CD4-positive, alpha-beta T cell treated with Interleukin-12 subunit alpha and Interleukin-12 subunit beta, for 1 hour (primary cell): ENCODE results near the gene ZNF296.

ENCODE experiments used
- DNase-seq: peaks from one replicate; pipeline ENCODE4 v3.0.0-alpha.2; 2020

ZNF296 gene

DNA sequence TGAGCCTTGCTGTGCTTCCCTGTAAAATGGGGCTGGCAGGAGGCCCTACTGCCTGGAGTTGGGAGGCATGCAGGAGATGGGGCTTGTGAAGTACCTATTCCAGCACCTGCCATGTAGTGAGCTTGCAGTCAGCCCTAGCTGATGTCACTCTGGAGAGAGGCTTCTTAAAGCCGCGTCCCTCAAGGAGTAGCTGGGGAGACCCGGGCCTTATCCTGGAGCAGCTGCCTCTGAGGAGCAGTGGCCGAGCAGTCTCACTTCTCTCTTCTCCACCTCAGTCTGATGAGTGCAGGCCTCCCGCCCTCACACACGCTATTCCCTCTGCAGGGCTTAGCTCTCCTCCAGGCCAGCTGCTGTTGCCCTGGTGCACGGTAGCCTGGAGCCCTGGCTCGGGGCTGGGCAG, 19.4 kb downstream of the ZNF296 start:
- no peak for DNase-seq

DNA sequence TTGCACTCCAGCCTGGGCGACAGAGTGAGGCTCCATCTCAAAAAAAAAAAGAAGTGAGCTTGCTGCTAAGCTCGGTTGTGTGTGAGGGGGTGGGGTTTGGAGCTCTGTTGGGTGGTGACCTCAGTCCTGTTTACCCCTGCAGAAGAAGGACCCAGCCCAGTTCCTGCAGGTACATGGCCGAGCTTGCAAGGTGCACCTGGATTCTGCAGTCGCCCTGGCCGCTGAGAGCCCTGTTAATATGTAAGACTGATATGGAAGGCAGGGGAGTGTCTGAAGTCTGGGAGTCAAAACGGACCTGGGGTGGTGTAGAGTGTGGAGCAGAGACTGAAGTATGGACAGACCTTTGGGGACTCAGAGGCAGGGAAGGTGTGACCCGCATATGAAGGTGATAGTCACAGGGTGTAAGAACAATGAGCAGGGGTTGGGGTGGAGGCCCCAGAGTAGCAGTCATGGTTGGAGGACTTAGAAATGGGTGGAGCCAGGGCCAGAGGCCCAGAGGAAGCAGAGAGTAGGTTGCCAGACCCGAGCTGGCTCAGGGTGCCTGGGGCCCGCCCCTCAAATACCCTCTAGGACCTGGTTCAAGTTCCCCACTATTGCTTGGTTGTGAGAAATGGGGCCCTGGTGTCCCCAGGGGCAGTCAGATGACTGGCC, 24.2 kb downstream of the ZNF296 start:
- DNase-seq: no peak

DNA sequence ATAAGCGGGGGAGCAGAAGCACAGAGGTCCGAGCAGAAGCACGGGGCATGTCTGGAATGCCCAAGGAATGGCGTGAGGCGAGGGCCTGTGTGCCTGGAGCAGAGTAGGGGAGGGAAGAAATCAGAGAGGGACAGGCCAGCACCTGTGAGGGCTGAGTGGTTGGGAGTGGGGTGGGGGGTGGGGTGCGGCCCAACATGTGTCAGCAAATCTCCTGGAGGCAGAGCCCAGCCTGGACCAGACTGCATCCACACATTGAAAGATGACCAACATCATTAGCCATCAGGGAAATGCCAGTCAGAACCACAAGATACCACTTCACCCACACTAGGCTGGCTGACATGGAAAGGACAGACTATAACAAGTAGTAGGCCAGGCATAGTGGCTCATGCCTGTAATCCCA, 26.2 kb downstream of the ZNF296 start:
- no peak for DNase-seq

DNA sequence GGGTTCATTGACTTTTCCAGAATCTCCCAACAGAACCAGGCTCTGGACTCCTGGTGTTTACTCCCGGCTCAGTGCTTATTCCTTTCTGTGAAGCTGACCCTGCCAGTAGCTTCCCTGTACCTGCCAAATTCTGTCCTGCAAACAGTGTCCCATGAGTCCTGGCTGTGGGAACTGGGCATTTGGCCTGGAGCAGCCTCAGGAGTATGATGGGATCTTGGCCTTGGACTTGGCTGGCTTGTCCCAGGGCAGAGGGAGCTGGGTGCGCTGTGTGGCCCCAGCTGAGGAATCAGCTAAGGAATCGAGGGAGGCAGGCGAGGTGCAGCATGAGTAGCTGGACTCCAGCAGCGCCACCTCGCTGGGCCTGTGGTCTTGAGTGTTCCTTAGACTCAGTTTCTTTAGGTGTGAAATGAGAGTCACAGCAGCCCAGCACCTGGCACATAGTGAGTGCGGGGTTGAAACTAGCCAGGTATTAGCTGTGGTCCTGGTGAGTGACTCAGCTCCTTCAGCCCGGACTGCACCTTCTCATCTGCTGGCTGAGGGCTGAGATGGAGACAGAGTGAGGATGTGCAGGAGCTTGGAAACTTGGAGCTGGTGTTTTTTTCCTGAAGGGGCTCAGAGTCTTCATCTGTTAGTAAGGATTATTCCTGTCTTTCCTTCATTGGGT, 27.1 kb downstream of the ZNF296 start:
- DNase-seq: no peak

DNA sequence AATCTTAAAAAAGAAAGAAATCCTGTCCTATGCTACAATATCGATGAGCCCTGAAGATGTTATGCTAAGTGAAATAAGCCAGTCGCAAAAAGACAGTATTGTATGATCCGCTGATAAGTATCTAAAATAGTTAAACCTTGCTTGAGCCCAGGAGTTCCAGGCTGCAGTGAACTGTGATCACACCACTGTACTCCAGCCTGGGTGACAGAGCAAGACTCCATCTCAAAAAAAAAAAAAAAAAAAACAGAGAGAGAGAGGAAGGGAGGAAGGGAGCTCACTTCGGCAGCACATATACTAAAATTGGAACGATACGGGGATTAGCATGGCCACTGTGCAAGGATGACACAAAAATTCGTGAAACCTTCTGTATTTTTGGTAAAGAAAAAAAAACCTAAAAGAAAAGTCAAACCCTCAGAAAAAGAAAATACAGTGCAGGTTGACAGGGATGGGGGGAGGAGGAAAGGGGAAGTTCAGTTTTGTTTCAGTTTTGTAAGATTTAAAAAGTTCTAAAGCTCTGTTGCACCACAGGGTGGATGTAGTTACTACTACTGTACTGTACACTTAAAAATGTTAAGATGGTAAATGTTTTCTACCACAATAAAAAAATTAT, 29.0 kb downstream of the ZNF296 start:
- no peak for DNase-seq

DNA sequence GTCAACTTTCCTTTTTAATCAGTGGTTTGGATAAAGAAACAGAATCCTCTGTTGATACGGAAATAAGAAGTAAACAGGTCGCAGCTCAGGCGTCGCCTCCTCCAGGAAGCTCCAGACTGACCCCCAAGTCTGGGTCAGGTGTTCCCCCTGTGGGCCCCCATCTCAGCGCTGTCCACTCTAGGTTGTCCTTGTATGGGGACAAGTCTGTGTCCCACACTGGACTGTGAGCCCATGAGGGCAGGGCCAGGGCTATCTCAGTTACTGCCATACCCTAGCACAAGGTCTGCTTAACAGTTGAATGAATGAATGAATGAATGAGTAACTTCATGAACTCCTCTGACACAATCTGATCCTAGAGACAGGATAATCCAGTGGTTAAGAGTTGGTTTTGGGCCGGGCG, 29.9 kb downstream of the ZNF296 start:
- no peak for DNase-seq

DNA sequence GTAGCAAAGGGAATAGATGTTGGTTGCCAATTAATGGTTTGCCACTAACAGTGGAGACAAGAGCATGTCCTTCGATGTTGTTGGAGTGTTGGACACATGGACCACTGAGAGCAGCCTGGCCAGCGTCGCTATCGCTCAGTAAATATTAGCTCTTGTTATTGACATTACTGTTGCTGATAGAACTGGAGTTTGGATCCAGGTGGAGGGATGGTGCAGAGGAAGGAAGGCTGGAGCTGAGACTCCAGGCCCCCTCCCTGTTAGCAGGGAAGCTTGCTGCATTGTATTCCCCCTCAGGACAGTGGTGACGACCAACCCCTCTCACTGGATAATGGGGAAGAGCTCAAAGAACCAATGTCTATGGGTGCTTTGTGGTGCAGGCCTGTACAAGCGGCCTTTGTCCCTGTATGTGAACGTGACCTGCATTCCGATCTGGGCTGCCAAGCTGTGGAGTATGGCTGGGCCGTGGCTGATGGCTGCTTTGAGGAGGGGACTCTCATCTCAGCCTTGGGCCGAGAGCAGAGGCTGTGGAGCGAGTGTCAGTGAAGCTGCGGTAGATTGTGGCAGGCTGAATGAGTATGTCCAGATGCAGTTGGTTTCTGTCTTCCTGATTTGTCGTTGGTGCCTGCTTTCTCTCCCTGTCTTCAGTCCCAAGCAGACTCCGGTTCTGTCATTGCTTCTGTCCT, 30.5 kb downstream of the ZNF296 start:
- DNase-seq: no peak

DNA sequence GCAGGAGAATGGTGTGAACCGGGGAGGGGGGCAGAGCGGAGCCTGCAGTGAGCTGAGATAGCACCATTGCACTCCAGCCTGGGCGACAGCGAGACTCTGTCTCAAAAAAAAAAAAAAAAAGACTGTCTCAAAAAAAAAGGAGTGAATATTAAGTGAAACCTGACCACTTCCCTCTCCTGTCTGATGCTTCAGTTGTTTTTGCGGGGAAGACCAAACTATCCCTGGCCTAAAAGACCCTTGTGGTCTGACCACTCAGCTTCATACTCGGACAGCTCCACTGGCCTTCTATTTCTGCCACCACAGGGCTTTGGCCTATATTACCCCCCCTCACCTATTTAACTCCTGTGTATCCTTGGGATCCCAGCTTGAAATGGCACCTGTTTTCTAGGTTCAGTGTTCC, 35.2 kb downstream of the ZNF296 start:
- DNase-seq: no peak

DNA sequence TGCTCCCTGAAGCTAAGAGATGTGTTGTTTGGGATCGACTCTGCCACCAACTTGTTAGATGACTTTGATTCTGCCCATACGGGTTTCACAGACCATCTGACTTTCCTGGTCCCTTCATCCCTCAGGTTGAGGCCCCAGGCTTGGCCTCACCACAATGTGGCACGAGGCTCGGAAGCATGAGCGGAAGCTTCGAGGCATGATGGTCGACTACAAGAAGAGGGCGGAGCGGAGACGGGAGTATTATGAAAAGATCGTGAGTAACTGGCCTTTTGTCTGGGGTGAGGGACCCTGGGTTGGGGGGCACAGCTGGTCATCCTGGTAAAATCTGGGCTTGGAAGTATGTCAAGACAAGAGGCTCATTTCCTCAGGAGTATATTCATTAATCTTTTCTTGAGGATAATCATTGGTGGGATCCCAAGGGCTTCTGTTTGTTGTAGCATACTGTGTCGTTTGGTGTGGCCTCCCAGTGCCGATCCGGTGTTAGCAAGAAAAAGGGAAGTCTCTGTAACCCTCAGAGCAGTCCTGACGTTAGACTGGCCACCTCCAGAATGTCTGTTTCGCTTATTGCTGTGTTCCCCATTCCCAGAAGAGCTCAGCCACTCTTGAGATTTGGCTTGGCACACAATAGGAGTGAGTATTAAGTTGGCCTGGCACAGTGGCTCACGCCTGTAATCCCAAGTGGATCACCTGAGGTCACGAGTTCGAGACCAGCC, 36.1 kb downstream of the ZNF296 start:
- no peak for DNase-seq

DNA sequence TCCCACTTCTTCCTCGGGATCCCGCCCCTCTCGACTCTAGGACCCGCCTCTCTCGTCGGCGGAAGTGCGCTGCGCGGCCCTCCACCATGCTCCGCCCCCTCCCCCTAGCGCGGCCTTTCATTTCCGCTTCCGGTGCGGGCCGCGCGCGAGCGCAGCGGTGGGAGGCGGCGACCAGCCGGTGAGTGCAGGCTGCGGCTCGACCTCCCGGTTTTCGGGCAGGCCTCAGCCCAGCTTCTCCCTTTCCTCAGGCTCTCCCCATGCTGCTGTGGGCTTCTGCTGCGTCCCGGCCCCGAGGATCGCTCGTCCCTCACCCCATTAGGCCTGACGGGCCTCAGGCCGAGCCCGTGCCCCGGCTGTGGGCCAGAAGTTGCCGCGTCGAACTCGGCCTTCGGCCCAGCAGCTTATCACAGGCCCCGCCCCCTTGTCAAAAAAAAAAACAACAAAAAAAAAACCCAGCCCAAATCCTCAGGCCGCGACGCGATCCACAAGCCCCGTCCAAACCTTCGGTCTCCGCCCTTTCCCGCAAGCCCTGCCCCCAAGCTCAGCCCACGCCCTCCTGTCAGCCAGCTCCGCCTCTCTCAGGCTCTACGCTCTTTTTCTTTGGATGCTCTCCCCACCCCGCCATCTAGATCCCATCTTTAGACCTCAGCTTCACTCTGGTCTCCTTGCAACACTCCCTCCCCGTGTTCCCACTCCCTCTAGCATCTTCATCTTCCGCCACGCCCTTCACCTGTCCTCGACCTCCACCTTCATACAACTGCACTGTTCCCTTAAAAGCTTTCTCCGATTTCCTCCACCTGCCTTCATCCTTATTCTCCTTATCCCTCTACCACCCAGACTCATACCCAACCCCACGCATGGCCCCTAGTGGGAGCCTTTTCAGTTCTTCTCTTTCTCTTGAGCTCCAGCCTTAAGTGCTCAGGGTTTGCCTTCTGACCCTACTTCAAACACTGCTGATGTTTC, 37.1 kb downstream of the ZNF296 start, which contains the start of gene CLASRP:
Gene CLASRP (plus strand): TSS at position 115 of the 963 bp plus-strand sequence. CDS start 1,168 bp downstream, outside the sequence.
- DNase-seq: peak; percentile 89

DNA sequence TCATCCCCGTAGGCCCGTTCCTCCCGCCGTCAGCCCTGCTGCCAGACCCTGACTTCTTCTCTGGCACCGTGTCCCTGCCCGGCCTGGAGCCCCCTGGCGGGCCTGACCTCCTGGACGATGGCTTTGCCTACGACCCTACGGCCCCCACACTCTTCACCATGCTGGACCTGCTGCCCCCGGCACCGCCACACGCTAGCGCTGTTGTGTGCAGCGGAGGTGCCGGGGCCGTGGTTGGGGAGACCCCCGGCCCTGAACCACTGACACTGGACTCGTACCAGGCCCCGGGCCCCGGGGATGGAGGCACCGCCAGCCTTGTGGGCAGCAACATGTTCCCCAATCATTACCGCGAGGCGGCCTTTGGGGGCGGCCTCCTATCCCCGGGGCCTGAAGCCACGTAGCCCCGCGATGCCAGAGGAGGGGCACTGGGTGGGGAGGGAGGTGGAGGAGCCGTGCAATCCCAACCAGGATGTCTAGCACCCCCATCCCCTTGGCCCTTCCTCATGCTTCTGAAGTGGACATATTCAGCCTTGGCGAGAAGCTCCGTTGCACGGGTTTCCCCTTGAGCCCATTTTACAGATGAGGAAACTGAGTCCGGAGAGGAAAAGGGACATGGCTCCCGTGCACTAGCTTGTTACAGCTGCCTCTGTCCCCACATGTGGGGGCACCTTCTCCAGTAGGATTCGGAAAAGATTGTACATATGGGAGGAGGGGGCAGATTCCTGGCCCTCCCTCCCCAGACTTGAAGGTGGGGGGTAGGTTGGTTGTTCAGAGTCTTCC, 38.7 kb downstream of the ZNF296 start:
- no peak for DNase-seq

DNA sequence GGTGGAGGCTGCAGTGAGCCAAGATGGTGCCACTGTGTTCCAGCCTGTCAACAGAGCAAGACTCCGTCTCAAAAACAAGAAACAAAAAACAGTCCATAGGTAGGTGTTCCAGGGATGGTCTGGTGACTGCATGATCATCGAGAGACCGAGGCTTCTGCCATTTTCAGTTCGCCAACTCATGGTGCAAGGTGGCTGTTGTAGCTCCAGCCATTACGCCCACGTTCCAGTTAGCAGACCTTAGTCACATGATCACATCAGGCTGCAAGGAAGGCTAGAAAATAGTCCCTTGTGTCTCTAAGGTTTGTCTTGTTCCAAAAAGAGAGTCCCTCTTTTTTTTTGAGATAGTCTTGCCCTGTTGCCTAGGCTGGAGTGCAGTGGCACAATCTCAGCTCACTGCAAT, 40.5 kb downstream of the ZNF296 start:
- no peak for DNase-seq

DNA sequence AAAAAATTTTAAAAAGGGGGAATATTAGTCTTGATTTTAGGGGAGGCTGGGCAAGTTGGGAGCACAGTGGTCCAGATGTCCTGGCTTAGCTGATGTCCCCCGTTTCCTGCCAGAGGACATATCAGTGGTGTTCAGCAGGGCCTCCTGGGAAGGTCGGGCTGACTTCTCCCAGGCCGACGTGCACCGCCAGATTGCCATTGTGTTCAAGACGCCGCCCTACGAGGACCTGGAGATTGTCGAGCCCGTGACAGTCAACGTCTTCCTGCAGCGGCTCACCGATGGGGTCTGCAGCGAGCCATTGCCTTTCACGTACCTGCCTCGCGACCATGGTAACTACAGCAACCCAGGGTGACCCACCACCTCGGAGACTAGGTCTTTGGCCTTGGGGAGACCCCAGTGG, 43.9 kb downstream of the ZNF296 start:
- DNase-seq: no peak

DNA sequence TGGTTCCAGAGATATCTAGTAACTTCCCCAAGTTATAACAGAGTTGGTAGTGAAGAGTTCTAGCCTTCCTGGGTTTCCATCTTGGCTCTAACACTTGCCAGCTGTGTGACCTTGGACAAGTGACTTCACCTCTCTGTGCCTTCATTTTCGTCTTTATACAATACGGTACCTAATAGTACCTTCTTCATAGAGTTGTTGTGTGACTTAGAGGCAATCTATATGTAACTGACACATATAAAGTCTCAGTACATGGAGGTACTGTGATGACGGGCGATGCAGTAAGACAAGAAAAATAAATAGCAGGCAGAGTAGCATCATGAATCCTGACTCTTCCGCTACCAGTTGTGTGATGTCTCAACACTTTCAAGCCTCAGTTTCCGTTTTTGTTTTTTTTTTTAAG, 45.5 kb downstream of the ZNF296 start:
- no peak for DNase-seq

DNA sequence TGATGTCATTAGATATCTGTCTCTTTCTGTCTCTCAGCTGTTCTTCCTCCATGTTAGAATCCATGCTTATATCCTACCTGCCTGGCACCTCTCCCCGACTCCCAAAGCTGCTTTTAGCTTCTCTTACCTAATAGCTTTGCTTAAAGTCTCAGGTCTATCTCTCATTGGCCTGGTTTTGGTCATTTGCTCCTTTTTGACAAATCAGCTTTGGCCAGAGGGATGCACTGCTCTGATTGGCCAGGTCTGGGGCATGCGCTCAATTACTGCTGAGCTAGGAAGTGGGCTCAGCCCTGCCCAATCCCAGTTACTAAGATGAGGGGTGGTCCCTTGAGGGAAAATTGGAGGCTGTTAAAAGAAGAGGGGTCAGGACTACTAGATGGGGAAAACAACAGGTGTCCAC, 48.9 kb downstream of the ZNF296 start:
- DNase-seq: no peak

DNA sequence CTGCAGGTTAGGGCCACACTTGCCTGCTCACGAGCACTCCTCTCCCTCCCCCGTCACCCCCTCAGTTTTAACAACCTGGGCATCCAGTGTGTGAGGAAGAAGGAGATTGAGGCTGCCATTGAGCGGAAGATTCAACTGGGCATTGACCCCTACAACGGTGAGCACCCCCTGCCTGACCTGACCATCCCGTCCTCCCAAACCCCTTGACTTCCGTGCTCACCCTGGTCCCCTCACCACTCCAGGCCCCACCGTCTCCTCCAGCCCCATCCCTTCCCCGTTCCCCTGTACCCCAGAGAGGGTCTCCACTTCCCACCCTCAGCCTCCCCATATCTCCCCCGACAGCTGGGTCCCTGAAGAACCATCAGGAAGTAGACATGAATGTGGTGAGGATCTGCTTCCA, 51.0 kb downstream of the ZNF296 start:
- DNase-seq: no peak

DNA sequence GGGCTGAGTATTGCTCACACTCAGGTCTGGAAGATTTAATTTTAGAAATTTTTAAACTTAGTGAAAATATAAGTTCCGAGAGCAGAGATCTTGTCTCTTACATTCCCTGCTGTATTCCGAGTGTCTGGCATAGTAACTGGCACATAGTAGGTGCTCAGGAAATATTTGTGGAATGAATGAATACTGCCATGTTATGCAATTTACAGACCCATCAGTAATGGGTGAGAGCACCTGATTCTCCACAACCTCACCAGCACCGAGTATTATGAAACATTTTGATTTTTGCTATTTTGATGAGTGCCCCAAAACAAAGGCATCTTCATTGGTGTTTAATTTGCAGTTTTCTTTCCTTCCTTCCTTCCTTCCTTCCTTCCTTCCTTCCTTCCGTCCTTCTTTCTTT, 53.2 kb downstream of the ZNF296 start:
- no peak for DNase-seq

DNA sequence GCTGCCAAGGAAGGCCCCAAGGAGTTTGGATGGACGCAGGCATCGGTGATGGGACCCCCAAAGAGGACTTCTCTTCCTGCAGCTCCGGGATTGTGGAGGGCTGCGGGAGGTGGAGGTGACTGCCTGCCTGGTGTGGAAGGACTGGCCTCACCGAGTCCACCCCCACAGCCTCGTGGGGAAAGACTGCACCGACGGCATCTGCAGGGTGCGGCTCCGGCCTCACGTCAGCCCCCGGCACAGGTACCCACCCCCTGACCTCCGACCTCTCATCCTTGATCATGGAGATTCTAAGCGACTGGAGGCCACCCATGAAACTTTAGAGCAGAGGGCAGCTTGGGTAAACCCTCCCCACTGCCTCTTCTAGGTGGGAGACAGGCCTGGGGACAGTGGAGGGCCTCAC, 54.3 kb downstream of the ZNF296 start:
- DNase-seq: no peak
